CD14-positive monocyte (primary cell): ENCODE measurements around the gene KCNT1. TPM values are rescaled to one million over a fixed set of nuclear protein-coding genes. Genes with fewer than 3 reads are reported as not detected.

Experiments
- DNase-seq, 3 donors: peaks; one replicate each; pipeline ENCODE4 v3.0.0-alpha.2; 2011 to 2022
- H2AFZ ChIP-seq: 2 replicates; pipeline ENCODE4 v1.6.0; 2012; ENCODE audit warnings: mild to moderate bottlenecking, low read depth, low read length, inconsistent platforms; ENCODE audit not compliant: insufficient read depth, poor library complexity, severe bottlenecking
- H3K27ac ChIP-seq, 2 donors: 1 replicate in 1 of 2; 2 replicates in 1 of 2; pipeline ENCODE4 v1.5.1; 2012 to 2013; ENCODE audit warnings: low read length in 2 of 2, control low read depth in 1 of 2, inconsistent platforms in 1 of 2, low read depth in 1 of 2, mild to moderate bottlenecking in 1 of 2
- H3K27me3 ChIP-seq, 2 donors: one replicate each; pipeline versions ENCODE4 v1.6.0 to v1.6.1; 2011 to 2013; ENCODE audit warnings: low read length in 2 of 2; ENCODE audit not compliant: control insufficient read depth in 2 of 2, insufficient read depth in 2 of 2
- H3K36me3 ChIP-seq, 2 donors: replicated peaks in 1 of 2; 1 replicate in 1 of 2; 2 replicates in 1 of 2; pipeline versions ENCODE4 v1.5.1 to v1.6.1; 2012 to 2013; ENCODE audit warnings: low read length in 2 of 2, control low read depth in 1 of 2, inconsistent platforms in 1 of 2, mild to moderate bottlenecking in 1 of 2; ENCODE audit not compliant: insufficient read depth in 2 of 2, control insufficient read depth in 1 of 2
- H3K4me1 ChIP-seq, 2 donors: 1 replicate in 1 of 2; 2 replicates in 1 of 2; pipeline versions ENCODE4 v1.5.1 to v1.6.1; 2012 to 2013; ENCODE audit warnings: low read length in 2 of 2, control low read depth in 1 of 2, inconsistent platforms in 1 of 2, mild to moderate bottlenecking in 1 of 2, moderate library complexity in 1 of 2; ENCODE audit not compliant: insufficient read depth in 2 of 2, control insufficient read depth in 1 of 2
- H3K4me2 ChIP-seq: replicated peaks from 2 replicates; pipeline ENCODE3; 2012; ENCODE audit warnings: low read length, moderate library complexity, mild to moderate bottlenecking; ENCODE audit not compliant: poor library complexity, severe bottlenecking; ENCODE audit errors: extremely low read depth
- H3K4me3 ChIP-seq, 3 experiments: fragments of 200-600 bp in 1 of 3; sonication (generic) in 1 of 3; replicated peaks in 1 of 3; 1 replicate in 2 of 3; 2 replicates in 1 of 3; pipeline ENCODE4 v1.5.1; 2011 to 2013; ENCODE audit warnings: low read length in 3 of 3, mild to moderate bottlenecking in 3 of 3, control low read depth in 2 of 3, low read depth in 2 of 3, inconsistent platforms in 1 of 3, moderate library complexity in 1 of 3
- H3K79me2 ChIP-seq: 2 replicates; pipeline ENCODE4 v1.6.0; 2012; ENCODE audit warnings: mild to moderate bottlenecking, control low read depth, inconsistent platforms, low read length, moderate library complexity; ENCODE audit not compliant: insufficient read depth
- H3K9ac ChIP-seq: 2 replicates; pipeline ENCODE4 v1.6.0; 2017; ENCODE audit warnings: low read length, mild to moderate bottlenecking; ENCODE audit not compliant: insufficient read depth, poor library complexity, severe bottlenecking
- H3K9me3 ChIP-seq, 2 donors: replicated peaks in 1 of 2; 1 replicate in 1 of 2; 2 replicates in 1 of 2; pipeline versions ENCODE4 v1.5.1 to v1.6.1; 2012 to 2013; ENCODE audit warnings: low read length in 2 of 2, control low read depth in 1 of 2; ENCODE audit not compliant: control insufficient read depth in 1 of 2, insufficient read depth in 1 of 2
- H4K20me1 ChIP-seq: 2 replicates; pipeline ENCODE4 v1.6.0; 2012; ENCODE audit warnings: mild to moderate bottlenecking, low read length, control low read depth, moderate library complexity; ENCODE audit not compliant: insufficient read depth
- H3K27ac Mint-ChIP-seq, 7 donors: one replicate each; pipeline ENCODE4 v1.8.0; 2020; ENCODE audit warnings: mild to moderate bottlenecking in 7 of 7, mixed read lengths in 7 of 7, moderate library complexity in 6 of 7, inconsistent platforms in 2 of 7
- H3K27me3 Mint-ChIP-seq, 3 donors: one replicate each; pipeline ENCODE4 v1.8.0; 2021 to 2022; ENCODE audit warnings: low read depth in 3 of 3, mild to moderate bottlenecking in 3 of 3, mixed read lengths in 3 of 3, moderate library complexity in 3 of 3, inconsistent platforms in 1 of 3
- H3K36me3 Mint-ChIP-seq, 2 donors: one replicate each; pipeline ENCODE4 v1.8.0; 2020; ENCODE audit warnings: mixed read lengths in 2 of 2, inconsistent platforms in 1 of 2, mild to moderate bottlenecking in 1 of 2
- H3K4me1 Mint-ChIP-seq: one replicate; pipeline ENCODE4 v1.8.0; 2020; ENCODE audit warnings: mild to moderate bottlenecking, mixed read lengths
- H3K4me3 Mint-ChIP-seq, 2 donors: one replicate each; pipeline ENCODE4 v1.8.0; 2020; ENCODE audit warnings: mild to moderate bottlenecking in 2 of 2, mixed read lengths in 2 of 2, moderate library complexity in 1 of 2
- H3K9me3 Mint-ChIP-seq, 7 donors: one replicate each; pipeline ENCODE4 v1.8.0; 2020 to 2022; ENCODE audit warnings: mixed read lengths in 7 of 7, mild to moderate bottlenecking in 6 of 7, moderate library complexity in 6 of 7, inconsistent platforms in 2 of 7
- WGBS: methylation state at CpG from one replicate; pipeline ENCODE4 v1.1.5; 2013; ENCODE audit warnings: missing lambda C conversion rate; ENCODE audit not compliant: insufficient coverage; 5-methylcytosine and 5-hydroxymethylcytosine counted together
- intact Hi-C, 2 donors: fragments of 100-400 bp; cut with micrococcal nuclease; formaldehyde crosslinking; loops; one replicate each; pipeline versions ENCODE4 v1.15.0 to v1.15.1; 2023
- polyA plus RNA-seq, 3 donors: library from polyadenylated mRNA; depleted of rRNA in 1 of 3; unstranded in 2 of 3; stranded (reverse) in 1 of 3; fragments of 300-500 nt in 2 of 3; fragments of >200 nt in 1 of 3; fragmentation: Illumina TruSeq in 2 of 3; gene quantifications; 1 replicate in 2 of 3; 2 replicates in 1 of 3; pipeline ENCODE4 v1.2.3, GENCODE V29; 2012 to 2021
- TF ChIP-seq, protein P1 (sequence below): fragments of 200-600 bp; IDR thresholded peaks from one replicate; pipeline ENCODE4 v1.8.0; 2022; ENCODE audit warnings: antibody characterized with exemption, mild to moderate bottlenecking

KCNT1 gene
- polyA plus RNA-seq, 3 donors: not detected

DNA sequence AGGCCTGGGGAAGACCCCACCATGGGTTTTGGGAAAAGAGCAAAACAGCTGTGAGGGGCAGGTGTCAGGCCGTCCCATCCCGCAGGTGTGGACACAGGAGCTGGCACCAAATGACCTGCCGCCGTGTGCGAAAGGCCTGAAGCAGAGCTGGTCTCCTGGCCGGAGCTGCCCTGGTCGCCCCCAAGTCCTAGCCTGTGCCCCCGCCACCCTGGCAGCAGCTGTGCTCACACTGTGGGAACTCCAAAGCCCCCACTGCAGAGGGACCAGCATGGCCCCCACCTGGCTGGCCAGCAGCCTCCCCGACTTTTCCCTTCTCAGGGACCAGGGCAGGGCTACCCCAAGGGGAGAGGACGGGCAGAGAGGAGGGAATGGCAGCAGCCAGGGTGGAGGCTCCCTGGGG is 88.4 kb downstream of the KCNT1 start:
- Mint-ChIP-seq H3K27ac (no peak overlapping the region), H3K27me3 (peaks cover 2 to 6% (median 5%) of the 10 kb centered on the region in 3 donors), H3K4me1 (no peaks in the 10 kb centered on the region), H3K4me3 (no peak overlapping the region), H3K36me3 (no peaks in the 10 kb centered on the region), H3K9me3 (no peaks in the 10 kb centered on the region)
- H3K4me1 ChIP-seq: no peaks in the 10 kb centered on the region
- H3K27me3 ChIP-seq: no peaks in the 10 kb centered on the region
- TF ChIP-seq, protein P1, sequence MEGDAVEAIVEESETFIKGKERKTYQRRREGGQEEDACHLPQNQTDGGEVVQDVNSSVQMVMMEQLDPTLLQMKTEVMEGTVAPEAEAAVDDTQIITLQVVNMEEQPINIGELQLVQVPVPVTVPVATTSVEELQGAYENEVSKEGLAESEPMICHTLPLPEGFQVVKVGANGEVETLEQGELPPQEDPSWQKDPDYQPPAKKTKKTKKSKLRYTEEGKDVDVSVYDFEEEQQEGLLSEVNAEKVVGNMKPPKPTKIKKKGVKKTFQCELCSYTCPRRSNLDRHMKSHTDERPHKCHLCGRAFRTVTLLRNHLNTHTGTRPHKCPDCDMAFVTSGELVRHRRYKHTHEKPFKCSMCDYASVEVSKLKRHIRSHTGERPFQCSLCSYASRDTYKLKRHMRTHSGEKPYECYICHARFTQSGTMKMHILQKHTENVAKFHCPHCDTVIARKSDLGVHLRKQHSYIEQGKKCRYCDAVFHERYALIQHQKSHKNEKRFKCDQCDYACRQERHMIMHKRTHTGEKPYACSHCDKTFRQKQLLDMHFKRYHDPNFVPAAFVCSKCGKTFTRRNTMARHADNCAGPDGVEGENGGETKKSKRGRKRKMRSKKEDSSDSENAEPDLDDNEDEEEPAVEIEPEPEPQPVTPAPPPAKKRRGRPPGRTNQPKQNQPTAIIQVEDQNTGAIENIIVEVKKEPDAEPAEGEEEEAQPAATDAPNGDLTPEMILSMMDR: no peak
- no peak overlapping the region for H3K27ac ChIP-seq
- WGBS: 95% methylated on average over 9 of the region's 10 CpGs
- no peak overlapping the region for H3K9ac ChIP-seq
- H2AFZ ChIP-seq: no peak overlapping the region
- no peak overlapping the region for H3K4me3 ChIP-seq
- no peaks in the 10 kb centered on the region for H3K9me3 ChIP-seq
- no peaks in the 10 kb centered on the region for H3K36me3 ChIP-seq
- DNase-seq: no peak
- H3K79me2 ChIP-seq: no peaks in the 10 kb centered on the region
- no peaks in the 10 kb centered on the region for H4K20me1 ChIP-seq
- intact Hi-C loops: no loop called here
- no peak overlapping the region for H3K4me2 ChIP-seq

DNA sequence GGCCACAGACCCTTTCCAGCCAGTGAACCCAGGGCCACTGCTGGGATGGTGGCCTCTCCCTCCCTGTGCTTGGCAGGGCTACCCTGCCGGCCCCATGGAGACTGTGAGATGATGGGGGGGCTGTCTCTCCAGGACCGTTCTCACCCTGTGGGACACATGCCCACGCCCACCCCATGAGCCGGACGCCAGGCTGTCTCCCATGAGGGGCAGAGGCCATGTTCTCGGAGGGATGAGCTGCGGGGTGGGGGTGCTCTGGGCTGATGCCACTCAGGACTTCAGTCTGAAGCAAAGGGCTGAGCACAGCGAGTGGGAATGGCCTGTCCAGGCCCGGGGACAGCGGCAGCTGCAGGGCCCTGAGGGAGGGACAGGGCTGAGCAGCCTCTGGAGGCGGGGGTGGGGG is 88.9 kb downstream of the KCNT1 start:
- TF ChIP-seq, protein P1: no peak
- H3K4me1 ChIP-seq: no peaks in the 10 kb centered on the region
- H3K4me2 ChIP-seq: no peak overlapping the region
- H3K4me3 ChIP-seq: no peak overlapping the region
- H3K79me2 ChIP-seq: no peaks in the 10 kb centered on the region
- no peaks in the 10 kb centered on the region for H4K20me1 ChIP-seq
- no peak overlapping the region for H3K4me3 Mint-ChIP-seq
- H3K27me3 Mint-ChIP-seq: peaks cover 2 to 6% (median 5%) of the 10 kb centered on the region in 3 donors
- H3K9me3 Mint-ChIP-seq: no peaks in the 10 kb centered on the region
- no peak overlapping the region for H3K27ac ChIP-seq
- no peak for DNase-seq
- no peaks in the 10 kb centered on the region for H3K9me3 ChIP-seq
- H3K27ac Mint-ChIP-seq: no peak overlapping the region
- H3K27me3 ChIP-seq: no peaks in the 10 kb centered on the region
- no peaks in the 10 kb centered on the region for H3K36me3 Mint-ChIP-seq
- H3K9ac ChIP-seq: no peak overlapping the region
- no peaks in the 10 kb centered on the region for H3K36me3 ChIP-seq
- WGBS: 92% methylated on average over 7 of the region's 11 CpGs
- H3K4me1 Mint-ChIP-seq: no peaks in the 10 kb centered on the region
- intact Hi-C loops: no loop called here
- H2AFZ ChIP-seq: no peak overlapping the region
